GM10248 (cell line): ENCODE results near the gene PRTG.

Experiments used
- CTCF ChIA-PET: fragments of 300-600 bp; sonication (Branson Sonifier 250); formaldehyde crosslinking; extraction: SDS; loops from one replicate; lab custom pipeline; 2021; ENCODE audit warnings: antibody characterized with exemption; lab: Yijun Ruan, JAX
- POLR2A ChIA-PET: fragments of 350-650 bp; sonication (Branson Sonifier 250); formaldehyde crosslinking; extraction: SDS; loops from one replicate; lab custom pipeline; 2020; ENCODE audit warnings: antibody characterized with exemption; lab: Yijun Ruan, JAX
- DNase-seq: peaks from one replicate; pipeline ENCODE4 v3.0.0; 2012; ENCODE audit errors: extremely low spot score
- CTCF ChIP-seq: IDR thresholded peaks from 2 replicates; pipeline ENCODE4 v1.5.1; 2012; ENCODE audit warnings: mild to moderate bottlenecking, low read depth; ENCODE audit errors: extremely low read depth, missing control alignments, control extremely low read depth

Gene PRTG

GRCh38 chr15:55784286-55784685 lies 41.3 kb upstream of the PRTG start:
- ChIA-PET POLR2A (interaction anchor here (0.5 kb wide), 1 partner anchor 12 kb away, joined by 5 read pairs; no protein-coding TSS in a partner anchor), CTCF (interaction anchor here (2.1 to 3.1 kb wide), 2 partner anchors 10 to 136 kb away, joined by 9 to 19 read pairs; no protein-coding TSS in a partner anchor)
- no peak for DNase-seq
- TF ChIP-seq CTCF, result no peak

- POLR2A ChIA-PET, result no interaction called here
- no peak for TF ChIP-seq CTCF
- CTCF ChIA-PET, result interaction anchor here (2.1 to 3.1 kb wide), 2 partner anchors 9 to 134 kb away, joined by 9 to 19 read pairs; no protein-coding TSS in a partner anchor
Observed at GRCh38 chr15:55782901-55783300, 39.9 kb upstream of the PRTG start.

GRCh38 chr15:55780292-55780691 lies 37.3 kb upstream of the PRTG start:
- DNase-seq, result no peak
- TF ChIP-seq CTCF, result no peak
- CTCF ChIA-PET, result interaction anchor here (1.6 kb wide), 1 partner anchor 66 kb away, joined by 4 read pairs; no protein-coding TSS in a partner anchor
- POLR2A ChIA-PET, result no interaction called here

More at GRCh38 chr15:55782901-55783300, 39.9 kb upstream of the PRTG start:
- DNase-seq, result no peak

- CTCF ChIA-PET, result no interaction called here
- TF ChIP-seq CTCF, result no peak
Observed at GRCh38 chr15:55778932-55779331, 36.0 kb upstream of the PRTG start.

GRCh38 chr15:55775316-55775715 lies 32.4 kb upstream of the PRTG start:
- ChIA-PET POLR2A (no interaction called here), CTCF (interaction anchor here (0.8 to 4.3 kb wide), 22 partner anchors 8 to 128 kb away, joined by 3 to 23 read pairs (median 5); no protein-coding TSS in a partner anchor)
- DNase-seq, result no peak
- no peak for TF ChIP-seq CTCF

More at GRCh38 chr15:55778932-55779331, 36.0 kb upstream of the PRTG start:
- POLR2A ChIA-PET, result no interaction called here
- DNase-seq, result no peak

- TF ChIP-seq CTCF, result peak; percentile 72
- ChIA-PET CTCF (interaction anchor here (0.8 to 4.3 kb wide), 24 partner anchors 8 to 136 kb away, joined by 3 to 23 read pairs (median 5); no protein-coding TSS in a partner anchor), POLR2A (no interaction called here)
- DNase-seq, result peak; percentile 53
Observed at GRCh38 chr15:55774113-55774970, 31.4 kb upstream of the PRTG start.
